ENCODE data around the gene SPATA3.
"Not testable (repeated sequence)": the region's sequence is repeated elsewhere in the genome, so short reads cannot be mapped to it uniquely, and the experiment has no call there.

The SPATA3 gene

DNA sequence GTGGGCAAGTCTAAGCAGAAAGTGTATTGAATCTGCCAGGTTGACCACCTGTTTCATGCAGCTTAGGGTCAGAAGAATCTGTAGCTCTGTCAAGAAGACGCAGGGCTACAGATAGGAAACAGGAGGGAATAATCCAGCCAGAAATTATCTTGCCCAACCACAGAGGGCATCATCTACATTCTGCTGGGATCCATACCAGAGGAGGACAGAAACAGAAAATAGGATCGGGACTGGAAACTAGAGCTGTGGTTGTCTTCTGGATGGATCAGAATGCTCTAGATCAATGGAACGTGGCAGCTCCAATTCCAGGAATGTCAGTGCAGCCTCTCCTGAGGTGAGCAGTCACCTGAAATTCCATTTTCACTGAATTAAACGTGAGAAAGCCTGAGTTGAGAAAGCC lies 3.6 kb downstream of the SPATA3 start:
- no peak for DNase-seq

DNA sequence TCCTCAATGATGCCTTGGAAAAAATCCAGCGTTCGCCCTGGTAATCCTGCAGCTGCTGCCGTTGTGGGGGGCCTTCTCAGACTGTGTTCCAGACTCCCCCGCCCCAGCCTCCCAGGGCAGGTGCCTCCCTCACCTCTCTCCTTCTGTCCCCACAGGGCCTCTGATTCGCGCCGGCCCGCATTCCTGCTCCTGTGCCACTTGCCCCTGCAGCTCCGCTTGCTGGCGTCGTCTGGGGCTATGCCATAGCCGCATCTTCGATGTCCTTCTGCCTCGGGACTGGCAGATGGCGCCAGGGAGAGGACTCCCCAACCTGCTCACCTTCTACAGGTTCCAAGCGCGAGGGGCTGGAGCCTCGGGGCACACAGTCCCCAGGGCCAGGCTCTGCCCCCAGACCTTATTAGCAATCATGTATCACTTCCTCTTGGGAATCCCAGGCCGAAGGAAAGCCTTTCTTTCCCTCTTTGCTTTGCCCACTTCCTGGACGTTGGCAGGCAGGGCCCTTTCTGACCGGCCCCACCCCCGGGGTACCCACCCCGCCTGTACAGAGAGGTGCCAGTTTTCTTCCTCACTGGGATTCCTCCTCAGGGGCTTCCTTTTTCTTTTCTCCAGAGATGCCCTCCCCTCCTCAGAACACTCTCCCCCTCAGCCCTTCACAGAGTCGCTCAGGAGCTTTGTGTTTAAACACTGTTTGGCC lies 4.4 kb downstream of the SPATA3 start:
- no peak for DNase-seq

DNA sequence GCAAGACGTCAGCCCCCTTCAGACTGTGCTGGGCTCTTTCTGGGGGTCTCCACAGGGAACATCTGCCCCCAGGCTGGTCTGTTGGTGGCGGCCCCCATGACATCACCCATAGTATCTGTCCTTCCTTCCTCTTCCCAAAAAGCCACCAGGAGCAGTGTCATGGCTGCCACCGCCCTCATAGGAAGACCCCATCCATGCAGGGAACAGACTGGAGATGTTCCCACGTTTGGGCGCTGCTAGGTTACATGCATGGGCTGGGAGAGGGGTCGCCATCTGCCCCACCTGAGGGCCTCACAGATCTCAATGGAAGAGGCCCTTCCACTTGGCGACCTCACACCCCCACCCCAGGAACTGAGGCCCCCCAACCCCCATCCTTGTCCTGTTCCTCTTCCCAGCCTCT lies 5.1 kb downstream of the SPATA3 start:
- no peak for DNase-seq

DNA sequence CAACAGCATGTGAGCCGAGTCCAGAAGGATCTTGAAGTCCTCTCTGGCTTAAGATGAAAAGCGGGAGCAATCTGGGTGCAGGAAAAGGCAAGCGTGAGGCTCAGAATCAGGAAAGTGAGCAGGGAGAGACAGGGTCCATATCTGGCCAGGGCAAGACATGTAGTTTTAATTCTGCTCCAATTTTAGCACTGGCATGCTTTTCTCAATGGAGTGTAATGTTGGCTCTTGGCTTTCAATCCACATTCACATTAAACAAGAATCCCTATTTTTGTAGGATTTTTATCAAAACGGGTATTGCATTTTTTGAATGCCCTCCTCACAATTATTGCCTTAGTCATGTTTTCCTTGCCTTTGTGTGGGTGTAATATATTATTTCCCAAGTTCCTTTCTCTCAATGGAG lies 6.0 kb downstream of the SPATA3 start:
- DNase-seq: no peak

GRCh38 chr2:231002641-231003040 lies 6.7 kb downstream of the SPATA3 start:
- DNase-seq: no peak

- no peak for DNase-seq
Observed at GRCh38 chr2:231003186-231003585, 7.3 kb downstream of the SPATA3 start.

DNA sequence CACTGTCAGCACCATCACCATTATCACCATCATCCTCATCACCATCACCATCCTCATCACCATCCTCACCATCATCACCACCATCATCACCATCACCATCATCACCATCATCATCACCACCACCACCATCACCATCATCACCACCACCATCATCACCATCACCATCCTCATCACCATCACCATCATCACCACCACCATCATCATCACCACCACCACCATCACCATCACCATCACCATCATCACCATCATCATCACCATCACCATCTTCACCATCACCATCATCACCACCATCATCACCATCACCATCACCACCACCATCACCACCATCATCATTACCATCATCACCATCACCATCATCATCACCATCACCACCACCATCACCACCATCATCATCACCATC lies 9.0 kb downstream of the SPATA3 start:
- DNase-seq: not testable (repeated sequence)

DNA sequence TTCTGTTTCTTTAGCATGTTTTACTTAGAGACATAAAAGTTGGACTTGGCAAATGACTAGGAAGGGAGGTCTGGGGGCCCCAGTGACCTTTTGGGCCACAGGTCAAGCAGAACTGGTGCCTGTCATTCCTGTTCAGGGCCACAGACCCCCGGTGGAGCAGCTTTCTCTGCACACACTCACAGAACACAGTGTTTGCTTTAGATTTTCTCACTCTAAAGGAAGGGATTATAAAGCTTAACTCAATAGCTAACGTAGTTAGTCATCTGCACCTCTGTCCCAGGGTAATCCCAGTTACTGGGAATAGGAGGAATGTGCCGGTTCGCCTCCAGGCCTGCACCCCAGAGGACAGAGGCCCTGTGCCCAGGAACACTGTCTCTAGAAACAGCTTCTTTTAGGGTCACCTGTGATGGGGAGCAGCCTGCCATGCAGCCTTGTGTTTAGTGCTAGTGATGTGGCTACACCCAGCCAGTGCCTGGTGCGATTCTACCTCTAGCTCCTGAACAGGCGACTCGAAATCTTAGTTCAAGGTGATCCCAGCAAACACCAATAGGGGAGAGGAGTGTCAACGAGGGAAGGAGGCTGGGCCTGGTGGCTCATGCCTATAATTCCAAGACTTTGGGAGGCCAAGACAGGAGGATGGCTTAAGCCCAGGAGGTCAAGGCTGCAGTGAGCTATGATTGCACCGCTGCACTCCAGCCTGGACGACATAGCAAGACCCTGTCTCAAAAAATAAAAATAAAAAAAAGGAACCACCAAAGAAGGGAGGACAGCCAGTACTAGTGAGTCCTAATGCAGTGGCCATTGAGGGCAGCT lies 11.6 kb downstream of the SPATA3 start:
- DNase-seq: no peak

GRCh38 chr2:231008131-231008530 lies 12.2 kb downstream of the SPATA3 start:
- no peak for DNase-seq

DNA sequence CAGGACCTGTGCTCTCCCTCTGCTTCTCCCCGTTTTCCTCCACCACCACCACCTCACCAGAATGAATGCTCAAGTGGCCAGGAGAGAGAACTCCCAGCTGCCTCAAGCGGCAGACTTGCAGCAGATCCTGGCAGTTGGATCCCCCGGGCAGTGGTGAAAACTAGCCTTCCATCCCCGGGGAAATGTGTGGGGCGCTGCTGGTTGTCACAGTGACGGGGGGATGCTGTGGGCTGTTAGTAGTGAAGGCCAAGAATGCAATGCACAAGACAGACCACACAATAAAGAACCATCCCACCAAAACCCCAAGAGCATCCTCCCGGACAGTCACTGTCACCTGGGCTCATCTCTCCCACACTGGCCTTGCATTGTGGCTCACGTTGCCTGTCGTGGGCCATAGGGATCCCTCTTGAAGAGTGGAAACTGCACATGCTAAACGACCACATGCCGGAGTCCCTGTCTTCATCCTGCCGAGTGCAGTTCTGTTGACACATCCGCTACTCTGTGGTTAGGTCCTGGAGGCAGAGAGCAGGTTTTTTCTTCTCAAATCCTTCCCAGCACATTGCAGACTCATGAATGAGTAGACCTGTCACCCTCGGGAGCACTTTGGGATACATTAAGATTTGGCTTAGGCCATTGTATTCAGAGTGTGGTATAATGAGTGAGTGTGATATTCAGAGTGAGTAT lies 13.5 kb downstream of the SPATA3 start:
- no peak for DNase-seq

GRCh38 chr2:231010201-231010730 lies 14.3 kb downstream of the SPATA3 start:
- no peak for DNase-seq

DNA sequence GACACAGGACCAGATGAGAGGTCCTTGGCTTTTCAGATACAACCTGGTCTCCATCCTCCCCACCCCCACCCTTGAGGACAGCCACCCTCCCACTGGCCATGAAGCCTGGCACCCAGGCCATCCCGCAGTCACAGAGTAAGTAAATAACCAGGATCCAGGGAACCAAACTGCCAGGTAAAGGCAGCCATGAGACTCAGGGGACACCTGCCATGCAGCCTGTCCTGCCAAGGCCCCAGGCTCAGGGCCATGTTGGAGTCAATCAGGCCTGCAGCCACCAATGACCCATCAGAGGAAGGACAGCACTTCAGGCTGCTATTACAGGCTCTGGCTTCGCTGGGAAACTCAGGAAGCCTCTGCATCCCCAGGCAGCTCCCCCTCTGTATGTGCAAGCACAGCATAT lies 15.6 kb downstream of the SPATA3 start:
- DNase-seq: no peak

GRCh38 chr2:231012463-231012862 lies 16.5 kb downstream of the SPATA3 start:
- no peak for DNase-seq

DNA sequence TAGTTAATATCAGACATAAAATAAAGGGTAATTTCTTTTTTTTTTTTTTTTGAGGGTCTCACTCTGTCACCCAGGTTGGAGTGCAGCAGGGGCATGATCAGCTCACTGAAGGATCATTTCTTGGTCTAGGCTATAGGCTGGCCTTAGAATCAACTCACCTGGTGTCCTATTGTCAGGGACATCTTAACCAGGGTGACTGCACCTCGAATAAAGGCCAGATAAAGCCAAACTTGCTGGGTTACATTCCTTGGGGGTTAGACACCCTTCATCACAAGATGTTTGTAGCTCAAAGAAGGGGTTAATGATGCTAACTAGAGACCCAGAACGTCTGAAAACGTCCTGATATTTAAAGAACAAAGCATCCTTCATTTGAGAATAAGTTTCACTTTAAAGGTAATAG lies 17.9 kb downstream of the SPATA3 start:
- DNase-seq: no peak

- no peak for DNase-seq
Observed at GRCh38 chr2:231015478-231015877, 19.6 kb downstream of the SPATA3 start.

GRCh38 chr2:231015926-231016325 lies 20.0 kb downstream of the SPATA3 start:
- no peak for DNase-seq

DNA sequence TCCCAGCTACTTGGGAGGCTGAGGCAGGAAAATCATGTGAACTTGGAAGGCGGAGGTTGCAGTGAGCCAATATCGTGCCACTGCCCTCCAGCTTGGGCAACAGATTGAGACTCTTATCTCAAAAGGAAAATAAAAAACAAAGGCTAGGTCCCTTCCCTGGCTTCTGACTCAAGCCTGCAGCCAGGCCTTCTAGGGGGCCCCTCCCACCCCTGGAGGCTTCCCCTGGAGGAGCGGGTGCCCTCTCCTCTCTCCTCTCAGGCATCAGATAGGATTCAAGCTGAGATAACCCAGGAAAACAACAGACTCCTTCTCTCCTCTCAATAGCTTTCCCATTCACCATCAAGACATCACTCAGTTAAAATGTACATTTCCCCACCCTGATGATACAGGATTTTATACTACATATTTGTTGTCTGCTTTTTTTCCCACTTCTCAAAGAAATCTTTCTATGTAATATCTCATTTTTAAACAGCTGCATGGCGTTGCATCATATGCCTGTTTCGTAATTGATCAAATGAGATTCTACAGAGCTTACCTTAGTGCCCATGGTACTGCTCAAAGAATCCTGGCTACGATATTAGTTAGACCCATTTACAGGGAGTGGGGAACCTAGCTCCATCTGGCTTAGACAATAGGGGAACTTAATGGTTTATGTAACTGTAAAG lies 20.8 kb downstream of the SPATA3 start:
- no peak for DNase-seq

DNA sequence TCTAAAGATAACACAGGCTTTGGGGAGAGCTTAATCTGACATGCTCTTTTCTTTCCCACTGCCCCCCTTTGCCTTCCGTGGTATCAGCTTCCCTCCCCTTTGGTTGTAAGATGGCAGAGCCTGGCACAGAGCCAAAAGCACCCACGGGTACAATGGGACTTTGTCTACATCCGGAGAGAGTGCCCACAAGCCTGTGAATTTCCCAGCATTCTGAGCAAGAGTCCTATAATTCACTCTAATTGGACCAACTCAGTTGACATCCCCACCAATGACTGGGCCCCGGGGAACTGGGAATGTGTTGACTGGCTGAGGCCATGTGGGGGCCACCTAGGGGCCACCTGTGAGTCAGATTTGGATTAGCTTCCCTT lies 21.3 kb downstream of the SPATA3 start:
- DNase-seq: no peak

DNA sequence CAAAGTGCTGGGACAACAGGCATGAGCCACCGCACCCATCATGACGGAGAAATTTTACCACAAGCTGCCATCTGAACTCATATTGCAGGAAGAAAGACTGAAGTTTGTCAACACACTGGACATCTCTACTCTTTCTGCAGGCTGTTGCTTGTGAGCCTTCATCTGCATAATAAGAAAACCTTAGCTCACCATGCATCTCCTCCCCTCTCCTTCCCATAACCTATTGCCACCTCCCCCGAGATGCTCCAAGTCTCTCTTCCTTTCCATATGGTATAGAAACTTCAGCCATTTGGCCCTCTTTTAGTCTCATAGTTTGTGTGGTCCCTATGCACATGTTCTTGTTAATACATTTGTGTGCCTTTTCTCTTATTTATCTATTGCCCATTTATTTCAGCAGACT lies 22.3 kb downstream of the SPATA3 start:
- DNase-seq: no peak

GRCh38 chr2:231025059-231025458 lies 29.1 kb downstream of the SPATA3 start:
- not testable (repeated sequence) for DNase-seq

DNA sequence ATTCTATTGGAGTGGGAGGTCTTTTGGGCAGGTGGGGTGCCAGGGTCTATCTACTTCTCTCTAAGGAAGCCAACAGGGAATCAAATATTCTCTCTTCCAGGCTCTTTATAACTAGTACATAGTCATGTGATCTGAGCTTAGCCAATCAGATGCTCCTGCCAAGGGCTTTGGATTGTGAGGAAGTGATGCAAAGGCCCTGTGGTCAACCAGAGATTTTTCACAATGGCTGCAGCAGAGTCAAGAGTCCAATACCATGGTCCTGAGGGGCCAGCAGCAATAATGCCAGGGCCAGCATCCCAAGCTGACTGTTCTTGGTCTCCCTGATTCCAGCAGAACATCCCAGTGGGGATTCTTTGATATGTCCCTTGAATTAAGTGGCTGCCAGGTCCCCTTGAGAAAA lies 33.0 kb downstream of the SPATA3 start:
- no peak for DNase-seq

GRCh38 chr2:231029563-231029962 lies 33.6 kb downstream of the SPATA3 start:
- DNase-seq: no peak

- no peak for DNase-seq
Observed at GRCh38 chr2:231030725-231031124, 34.8 kb downstream of the SPATA3 start.

Measured in COR-L47 (cell line).